Pancreas (tissue), 10 donors: ENCODE results near the gene STAC2. TPM values are rescaled to one million over a fixed set of nuclear protein-coding genes. Genes with fewer than 3 reads are reported as not detected.

Experiments used
- ATAC-seq, 4 donors: fragments of 200-7000 bp; cut with Tn5 transposase; one replicate each; pipeline versions ENCODE4 v1.8.0 to v1.9.1; 2020; ENCODE audit warnings: mild to moderate bottlenecking in 4 of 4, moderate library complexity in 4 of 4
- DNase-seq, 6 donors: peaks; one replicate each; pipeline ENCODE4 v3.0.0-alpha.2; 2020
- FAIRE-seq: peaks from 2 replicates; lab custom pipeline; 2012; peaks lifted over from hg19 to GRCh38; lab: Jason Lieb, UNC
- H3K27ac ChIP-seq, 4 donors: fragments of 200-600 bp; sonication (generic); 1 replicate in 3 of 4; 2 replicates in 1 of 4; pipeline versions ENCODE4 v1.5.0 to v1.8.0; 2020
- H3K27me3 ChIP-seq, 4 donors: fragments of 200-600 bp; one replicate each; pipeline ENCODE4 v1.8.0; 2021
- H3K36me3 ChIP-seq, 3 donors: fragments of 200-600 bp; sonication (generic) in 1 of 3; one replicate each; pipeline versions ENCODE4 v1.5.0 to v1.8.0; 2020 to 2021
- H3K4me1 ChIP-seq, 3 donors: fragments of 200-600 bp; one replicate each; pipeline ENCODE4 v1.8.0; 2021
- H3K4me3 ChIP-seq, 4 donors: fragments of 200-600 bp; sonication (generic) in 2 of 4; one replicate each; pipeline versions ENCODE4 v1.5.0 to v1.8.0; 2020 to 2021
- H3K9me3 ChIP-seq, 4 donors: fragments of 200-600 bp; one replicate each; pipeline ENCODE4 v1.8.0; 2021
- CTCF ChIP-seq, 4 donors: fragments of 200-600 bp; sonication (generic) in 3 of 4; IDR thresholded peaks; one replicate each; pipeline versions ENCODE4 v1.5.0 to v1.8.0; 2021; ENCODE audit warnings: antibody characterized with exemption in 4 of 4
- WGBS, 2 donors: extraction: QIAGEN DNeasy Blood & Tissue Kit; methylation state at CpG; one replicate each; pipeline ENCODE4 v1.1.7; 2013; 5-methylcytosine and 5-hydroxymethylcytosine counted together
- intact Hi-C, 3 donors: fragments of 100-400 bp; cut with DNase I; formaldehyde crosslinking; loops; one replicate each; pipeline versions ENCODE4 v1.11.1 to v1.14.2; 2022
- polyA plus RNA-seq, 2 donors: library from polyadenylated mRNA; stranded (reverse); fragments of 200-250 nt; gene quantifications; one replicate each; pipeline ENCODE4 v1.2.3, GENCODE V29; 2013
- total RNA-seq, 6 donors: library from RNA; stranded (reverse); fragmentation: NEBNext Ultra II Directional in 4 of 6; extraction: Animal tissue kit (Norgen Biotek cat#: 25700) in 4 of 6; gene quantifications; one replicate each; pipeline versions ENCODE4 v1.2.1 to v1.2.4, GENCODE V29; 2021 to 2023
- donor health status: healthy with polysubstance abuse.
- donor health status: DM: no; HTN: no; CAD: no; lungs with moderate emphysema.
- donor health status: DM: no; HTN: no; CAD: no.
- donor health status: control.
- donor health status: control.
- donor health status: Bipolar disorder and iron deficiency.
- donor health status: DM: yes; HTN: yes; CAD: no.
- donor health status: DM: no; HTN: no; CAD: no.
- donor health status: DM: no; HTN: no; CAD: no.
- donor health status: DM: yes; HTN: yes; CAD: no.

STAC2 gene
- total and polyA plus RNA-seq, 8 donors, result 0.07 to 0.12 (median 0.09) TPM; not detected in 3

- no peak overlapping the region for H3K27ac ChIP-seq
- no peaks in the 10 kb centered on the region for H3K27me3 ChIP-seq
- H3K36me3 ChIP-seq, result no peaks in the 10 kb centered on the region
- ATAC-seq, result no peak
- no peak for FAIRE-seq
- H3K4me3 ChIP-seq, result no peak overlapping the region
- H3K4me1 ChIP-seq, result no peaks in the 10 kb centered on the region
- 80% methylated on average over 11 of the region's 11 CpGs for WGBS, 2 donors
- TF ChIP-seq CTCF (IDR thresholded peaks at IDR 0.05), result no peak
- no peak for DNase-seq
- no peaks in the 10 kb centered on the region for H3K9me3 ChIP-seq
- intact Hi-C loops, result no loop called here
Measured at GRCh38 chr17:39212195-39212810, 13.4 kb downstream of the STAC2 start.

- DNase-seq (peak in 1 of 6 donors; percentile 72), FAIRE-seq (no peak), ATAC-seq (no peak)
- TF ChIP-seq CTCF (IDR thresholded peaks at IDR 0.05), result no peak
- H3K9me3 ChIP-seq, result no peaks in the 10 kb centered on the region
- peak overlapping the region in 1 of 4 donors; percentile 32 for H3K4me3 ChIP-seq
- H3K36me3 ChIP-seq, result peaks cover 0 to under 1% (median 0%) of the 10 kb centered on the region in 3 donors
- H3K27me3 ChIP-seq, result no peaks in the 10 kb centered on the region
- 16 to 18% methylated on average over 20 to 22 of the region's 22 CpGs for WGBS, 2 donors
- no peaks in the 10 kb centered on the region for H3K4me1 ChIP-seq
- intact Hi-C loops, result no loop called here
- no peak overlapping the region for H3K27ac ChIP-seq
Measured at GRCh38 chr17:39210093-39210434, 15.7 kb downstream of the STAC2 start.

- peak overlapping the region in 1 of 4 donors; percentile 32 for H3K4me3 ChIP-seq
- ATAC-seq (peak in 3 of 4 donors; percentile 21 to 67 (median 65)), DNase-seq (peak in 3 of 6 donors; percentile 41 to 72 (median 47)), FAIRE-seq (no peak)
- 7 to 10% methylated on average over 36 to 39 of the region's 39 CpGs for WGBS, 2 donors
- no peaks in the 10 kb centered on the region for H3K27me3 ChIP-seq
- no peaks in the 10 kb centered on the region for H3K4me1 ChIP-seq
- H3K27ac ChIP-seq, result no peak overlapping the region
- intact Hi-C loops, result no loop called here
- no peaks in the 10 kb centered on the region for H3K9me3 ChIP-seq
- peaks cover 0 to 7% (median 0%) of the 10 kb centered on the region in 3 donors for H3K36me3 ChIP-seq
- TF ChIP-seq CTCF (IDR thresholded peaks at IDR 0.05), result no peak
Measured at GRCh38 chr17:39209317-39210092, 16.2 kb downstream of the STAC2 start.

GRCh38 chr17:39208893-39209292 is 16.9 kb downstream of the STAC2 start:
- Histone ChIP-seq H3K27me3 (no peaks in the 10 kb centered on the region), H3K9me3 (no peaks in the 10 kb centered on the region), H3K4me1 (no peaks in the 10 kb centered on the region), H3K4me3 (no peak overlapping the region), H3K36me3 (peaks cover 5 to 13% (median 6%) of the 10 kb centered on the region in 3 donors), H3K27ac (no peak overlapping the region)
- no peak for TF ChIP-seq CTCF (IDR thresholded peaks at IDR 0.05)
- WGBS, 2 donors, result 63 to 65% methylated on average over 8 of the region's 8 CpGs
- FAIRE-seq (no peak), ATAC-seq (peak in 2 of 4 donors; percentile 4 to 21), DNase-seq (peak in 1 of 6 donors; percentile 51)
- intact Hi-C loops, result no loop called here
